ENCODE results near the gene GRID2.
"Not testable (repeated sequence)": the region's sequence is repeated elsewhere in the genome, so short reads cannot be mapped to it uniquely, and the experiment has no call there.

Gene GRID2

GRCh38 chr4:93670434-93670833, 1366.7 kb downstream of the GRID2 start:
- no peaks in the 10 kb centered on the region for H3K4me1 Mint-ChIP-seq
- H3K4me3 Mint-ChIP-seq = no peak overlapping the region
- no peaks in the 10 kb centered on the region for H3K9me3 Mint-ChIP-seq
- H3K27ac Mint-ChIP-seq = no peak overlapping the region
- no peaks in the 10 kb centered on the region for H3K36me3 Mint-ChIP-seq (ENCODE audit: low read depth)
- H3K27me3 Mint-ChIP-seq (ENCODE audit: low read depth) = no peaks in the 10 kb centered on the region
- TF ChIP-seq CTCF (IDR thresholded peaks at IDR 0.05; ENCODE audit: unreplicated experiment in 3 of 3) = no peak

GRCh38 chr4:93671093-93671492, 1367.3 kb downstream of the GRID2 start:
- Mint-ChIP-seq H3K9me3 (peaks cover 4% of the 10 kb centered on the region), H3K4me1 (no peaks in the 10 kb centered on the region), H3K36me3 (ENCODE audit: low read depth) (no peaks in the 10 kb centered on the region), H3K27me3 (ENCODE audit: low read depth) (no peaks in the 10 kb centered on the region), H3K27ac (no peak overlapping the region), H3K4me3 (no peak overlapping the region)
- no peak for TF ChIP-seq CTCF (IDR thresholded peaks at IDR 0.05; ENCODE audit: unreplicated experiment in 3 of 3)

- not testable (repeated sequence) for H3K27me3 Mint-ChIP-seq (ENCODE audit: low read depth); H3K27ac Mint-ChIP-seq; H3K4me1 Mint-ChIP-seq; H3K4me3 Mint-ChIP-seq; H3K36me3 Mint-ChIP-seq (ENCODE audit: low read depth)
- peaks cover 13% of the 10 kb centered on the region for H3K9me3 Mint-ChIP-seq
Measured at GRCh38 chr4:93676937-93677336, 1373.2 kb downstream of the GRID2 start.

- Mint-ChIP-seq H3K27me3 (ENCODE audit: low read depth) (no peaks in the 10 kb centered on the region), H3K36me3 (ENCODE audit: low read depth) (no peaks in the 10 kb centered on the region), H3K4me3 (no peak overlapping the region), H3K27ac (no peak overlapping the region), H3K9me3 (peaks cover 2% of the 10 kb centered on the region), H3K4me1 (peaks cover 4% of the 10 kb centered on the region)
- no peak for TF ChIP-seq CTCF (IDR thresholded peaks at IDR 0.05; ENCODE audit: unreplicated experiment in 3 of 3)
Measured at GRCh38 chr4:93684571-93684970, 1380.8 kb downstream of the GRID2 start.

GRCh38 chr4:93687304-93687703, 1383.5 kb downstream of the GRID2 start:
- Mint-ChIP-seq H3K27me3 (ENCODE audit: low read depth) (no peaks in the 10 kb centered on the region), H3K9me3 (no peaks in the 10 kb centered on the region), H3K4me3 (no peak overlapping the region), H3K36me3 (ENCODE audit: low read depth) (no peaks in the 10 kb centered on the region), H3K27ac (no peak overlapping the region), H3K4me1 (peaks cover 4% of the 10 kb centered on the region)
- no peak for TF ChIP-seq CTCF (IDR thresholded peaks at IDR 0.05; ENCODE audit: unreplicated experiment in 3 of 3)

- Mint-ChIP-seq H3K4me1 (peaks cover under 1% of the 10 kb centered on the region), H3K4me3 (no peak overlapping the region), H3K27ac (no peak overlapping the region), H3K36me3 (ENCODE audit: low read depth) (no peaks in the 10 kb centered on the region), H3K9me3 (no peaks in the 10 kb centered on the region), H3K27me3 (ENCODE audit: low read depth) (no peaks in the 10 kb centered on the region)
- no peak for TF ChIP-seq CTCF (IDR thresholded peaks at IDR 0.05; ENCODE audit: unreplicated experiment in 3 of 3)
Measured at GRCh38 chr4:93688978-93689377, 1385.2 kb downstream of the GRID2 start.

Data from nephron (organoid).